HG02884 (cell line): ENCODE results near the gene YTHDF1.

Source experiments
- ATAC-seq: cut with Tn5 transposase; IDR thresholded peaks from one replicate; pipeline ENCODE4 v1.9.1; 2021; ENCODE audit warnings: mild to moderate bottlenecking, moderate library complexity; ENCODE audit not compliant: unreplicated experiment

The YTHDF1 gene

GRCh38 chr20:63175038-63175895, 40.7 kb downstream of the YTHDF1 start:
- no peak for ATAC-seq

DNA sequence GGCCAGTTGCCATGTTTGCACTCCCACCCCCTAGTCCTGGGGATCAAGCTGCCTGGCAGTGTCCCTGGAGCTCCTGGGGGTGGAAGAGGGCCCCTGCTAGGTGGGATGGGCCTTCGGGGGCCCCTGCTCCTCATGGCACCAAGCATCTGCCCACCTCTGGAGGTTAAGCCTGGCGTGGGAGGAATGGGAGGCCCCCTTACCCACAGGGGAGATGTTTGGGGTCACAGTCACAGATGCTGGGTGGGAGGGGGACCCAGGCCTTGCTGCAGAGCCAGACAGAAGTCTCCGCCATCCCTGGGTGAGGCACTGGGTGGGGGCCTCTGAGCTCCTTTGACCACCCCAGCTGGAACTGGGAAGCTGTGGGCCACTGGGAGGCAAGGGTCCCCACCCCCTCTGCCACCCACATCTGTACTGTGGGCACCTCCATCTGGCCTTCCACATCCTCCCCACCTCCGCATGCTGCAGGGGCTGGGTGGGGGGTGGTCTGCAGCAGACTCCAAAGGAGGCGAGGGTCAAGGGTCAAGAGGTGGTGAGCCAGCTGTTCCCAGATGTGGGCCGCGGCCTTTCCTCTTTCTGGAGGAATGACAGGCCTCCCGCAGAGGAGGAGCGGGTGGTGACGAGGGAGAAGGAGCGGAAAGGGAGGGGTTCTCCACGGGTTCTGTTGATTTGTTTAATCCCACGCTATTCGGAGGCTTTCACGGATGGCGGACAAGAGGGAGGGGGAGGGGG, 41.5 kb downstream of the YTHDF1 start:
- ATAC-seq = no peak

DNA sequence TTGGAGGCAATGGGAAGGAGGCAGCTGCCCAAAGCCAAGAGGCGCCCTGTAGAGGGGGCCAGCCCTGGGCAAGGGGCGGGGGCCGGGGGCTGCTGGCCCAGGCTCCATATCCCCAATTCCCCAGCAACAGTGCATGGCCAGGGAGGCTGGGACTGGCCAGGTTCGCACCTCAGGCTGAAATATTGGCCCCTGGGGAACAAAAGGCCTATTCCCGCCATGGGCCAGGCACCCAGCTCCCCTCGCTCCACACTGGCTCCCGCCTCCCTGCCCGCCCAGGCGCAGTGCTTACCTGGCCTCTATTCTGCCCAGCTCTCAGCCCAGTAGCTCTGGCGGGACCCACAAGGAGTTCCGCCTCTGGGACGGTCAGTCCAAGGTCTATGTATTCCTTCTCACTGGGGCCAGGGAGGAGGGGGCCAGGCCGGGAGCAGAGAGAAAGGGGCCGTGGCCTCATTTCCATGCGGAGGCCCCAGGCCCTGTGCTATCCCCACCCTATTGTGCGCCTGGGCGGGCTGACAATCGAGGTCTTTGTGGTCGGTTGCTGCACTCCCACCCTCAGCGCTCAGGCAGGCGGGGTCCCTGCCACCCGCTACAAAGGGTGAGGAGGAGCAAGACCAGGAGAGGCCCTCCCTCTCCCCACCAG, 42.3 kb downstream of the YTHDF1 start:
- no peak for ATAC-seq

DNA sequence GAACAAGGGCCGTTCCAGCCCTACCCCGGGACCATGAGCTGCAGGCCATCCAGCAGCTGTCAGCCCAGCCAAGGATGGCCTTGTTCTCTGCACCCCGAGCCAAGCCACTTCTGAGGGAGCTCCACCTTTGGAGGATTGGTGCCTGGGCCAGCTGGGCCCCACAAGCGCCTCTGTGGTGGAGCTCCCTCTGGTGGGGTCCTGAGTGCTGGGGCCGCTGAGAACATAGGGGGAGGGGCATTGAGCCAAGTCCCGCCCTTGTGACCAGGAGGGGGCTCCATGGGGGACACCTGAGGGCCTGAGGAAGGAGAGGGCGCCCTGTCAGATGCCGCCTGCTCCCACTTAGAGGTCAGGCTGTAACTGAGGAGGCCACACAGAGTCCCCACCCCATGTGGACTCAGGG, 43.2 kb downstream of the YTHDF1 start:
- ATAC-seq = no peak

DNA sequence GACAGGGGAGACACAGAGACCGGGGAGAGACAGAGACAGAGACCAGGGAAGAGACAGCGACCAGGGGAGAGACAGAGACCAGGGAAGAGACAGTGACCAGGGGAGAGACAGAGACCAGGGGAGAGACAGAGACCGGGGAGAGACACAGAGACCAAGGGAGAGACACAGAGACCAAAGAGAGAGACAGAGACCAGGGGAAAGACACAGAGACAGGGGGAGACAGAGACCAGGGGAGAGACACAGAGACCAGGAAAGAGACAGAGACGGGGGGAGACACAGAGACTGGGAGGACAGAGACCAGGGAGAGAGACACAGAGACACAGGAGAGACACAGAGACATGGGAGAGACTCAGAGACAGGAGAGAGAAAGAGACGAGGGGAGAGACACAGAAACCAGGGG, 43.9 kb downstream of the YTHDF1 start:
- no peak for ATAC-seq

- no peak for ATAC-seq
Measured at GRCh38 chr20:63169681-63170080, 46.2 kb downstream of the YTHDF1 start.

DNA sequence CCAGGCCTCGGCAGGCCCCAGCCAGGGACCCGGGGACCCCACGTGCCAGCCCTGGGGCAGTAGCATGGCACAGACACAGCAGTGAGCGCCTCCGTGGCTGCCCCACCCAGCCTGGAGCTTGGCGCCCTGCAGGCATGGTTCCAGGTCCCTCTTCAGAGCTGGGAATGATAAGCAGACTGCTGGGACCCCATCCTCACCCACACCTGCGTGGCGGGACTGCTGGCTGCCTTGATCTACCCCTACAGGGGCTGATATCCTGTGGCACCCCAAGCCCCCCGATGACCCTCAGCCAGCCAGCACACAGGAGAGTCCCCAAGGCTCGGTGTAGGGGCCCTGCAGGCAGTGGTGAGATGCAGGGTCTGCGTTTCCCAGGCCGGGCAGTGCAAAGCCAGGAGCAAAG, 47.1 kb downstream of the YTHDF1 start:
- ATAC-seq = no peak

DNA sequence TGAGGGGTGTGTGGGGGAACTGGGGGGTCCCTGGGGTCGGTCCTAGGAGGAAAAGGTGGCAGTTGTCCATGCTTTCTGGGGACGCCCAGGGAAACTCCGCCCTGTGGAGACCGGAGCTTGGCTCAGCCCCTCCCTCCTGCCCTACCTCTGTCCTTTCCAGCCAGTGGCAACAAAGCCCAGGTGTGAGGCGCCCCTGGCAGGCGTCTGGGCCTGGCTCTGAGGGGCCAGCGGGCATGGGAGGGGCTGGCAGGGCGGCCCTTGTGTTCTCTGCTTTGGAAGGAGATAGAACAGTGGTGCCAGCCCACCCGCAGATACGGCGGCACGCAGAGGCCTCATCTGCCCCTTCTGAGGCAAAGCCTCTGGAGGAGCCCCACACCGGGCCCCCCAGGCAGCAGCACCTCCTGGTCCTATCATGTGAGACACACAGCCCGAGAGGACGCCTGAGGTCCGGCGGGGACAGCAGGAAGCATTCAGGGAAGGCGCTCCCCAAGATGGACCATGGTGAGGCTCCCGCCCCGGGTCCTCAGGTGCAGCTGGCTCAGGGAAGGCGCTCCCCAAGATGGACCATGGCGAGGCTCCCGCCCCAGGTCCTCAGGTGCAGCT, 47.9 kb downstream of the YTHDF1 start:
- ATAC-seq = no peak

DNA sequence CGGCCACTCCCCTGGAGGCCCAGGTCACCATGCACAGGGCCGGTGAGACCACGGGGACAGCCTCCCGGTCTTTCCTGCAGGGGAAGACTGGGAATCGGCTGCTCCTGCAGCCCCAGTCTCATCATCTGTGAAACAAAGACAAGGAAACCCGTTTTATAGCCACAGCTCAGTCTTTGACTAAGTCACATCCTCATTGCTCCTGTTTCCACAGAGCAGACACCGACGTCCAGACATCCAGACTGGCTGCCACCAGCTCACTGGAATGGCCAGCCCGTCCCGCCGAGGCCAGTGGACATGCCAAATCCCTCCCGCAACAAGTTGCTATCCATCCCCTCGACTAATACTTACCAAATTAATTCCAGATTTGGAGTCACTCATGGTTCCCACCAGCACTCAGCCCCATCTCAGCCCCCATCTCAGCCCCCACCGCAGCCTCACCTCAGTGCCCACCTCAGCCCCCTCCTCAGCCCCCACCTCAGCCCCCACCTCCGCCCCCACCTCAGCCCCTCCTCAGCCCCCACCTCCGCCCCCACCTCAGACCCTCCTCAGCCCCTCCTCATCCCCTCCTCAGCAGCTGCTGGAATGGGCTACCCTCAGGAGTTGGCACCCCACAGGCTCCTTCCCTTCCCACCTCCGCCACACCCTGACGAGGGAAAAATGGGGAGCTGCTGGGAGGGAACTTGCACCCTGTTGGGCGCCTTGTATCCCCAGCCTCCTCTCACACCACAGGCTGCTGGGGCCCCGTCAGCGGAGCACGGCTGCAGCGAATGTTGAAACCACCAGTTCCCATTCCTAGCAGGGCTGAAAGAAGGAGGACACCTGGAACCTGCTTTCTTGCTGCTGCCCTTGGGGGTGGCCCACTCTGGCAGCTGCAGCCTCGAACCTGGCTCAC, 48.7 kb downstream of the YTHDF1 start:
- no peak for ATAC-seq

DNA sequence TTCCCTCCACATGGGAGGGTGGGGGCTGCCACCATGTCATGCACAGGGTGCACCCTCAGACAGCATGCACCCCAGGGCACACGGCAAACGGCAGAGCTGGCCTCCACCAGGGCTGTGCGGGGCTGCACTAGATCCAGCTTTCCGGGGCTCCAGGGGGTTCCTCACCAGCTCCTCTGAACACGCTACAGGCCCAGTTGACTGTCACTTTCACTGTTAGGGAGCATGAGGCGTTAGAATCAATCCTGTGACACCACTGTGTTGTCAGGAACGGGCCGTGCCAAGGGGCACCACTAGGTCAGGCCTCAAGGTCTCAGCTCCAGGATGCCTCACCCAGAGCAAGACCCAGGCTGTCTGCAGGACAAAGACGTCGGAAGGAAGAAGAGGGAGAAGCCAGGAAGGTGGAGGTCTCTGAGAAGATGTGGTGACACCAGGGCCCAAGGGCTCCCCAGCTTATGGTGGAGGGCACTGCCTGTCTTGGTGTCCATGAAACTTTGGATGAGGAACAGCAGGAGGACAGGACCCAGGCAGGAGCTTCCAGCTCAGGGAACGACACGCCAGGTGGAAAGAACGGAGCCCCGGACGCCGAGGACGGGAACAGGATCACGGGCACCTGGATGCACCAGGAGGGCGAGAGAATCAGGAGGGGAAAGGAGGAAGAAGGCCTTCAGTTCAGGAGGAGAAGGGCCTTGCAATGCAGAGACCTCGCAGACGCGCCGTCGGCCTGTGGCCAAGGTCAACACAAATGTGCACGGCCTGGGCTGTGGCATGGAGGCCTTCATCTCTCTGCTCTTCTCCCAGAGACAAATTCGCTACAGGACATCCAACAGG, 49.5 kb downstream of the YTHDF1 start:
- no peak for ATAC-seq

- no peak for ATAC-seq
Measured at GRCh38 chr20:63165356-63166192, 50.4 kb downstream of the YTHDF1 start.

GRCh38 chr20:63164484-63165355, 51.2 kb downstream of the YTHDF1 start:
- no peak for ATAC-seq

DNA sequence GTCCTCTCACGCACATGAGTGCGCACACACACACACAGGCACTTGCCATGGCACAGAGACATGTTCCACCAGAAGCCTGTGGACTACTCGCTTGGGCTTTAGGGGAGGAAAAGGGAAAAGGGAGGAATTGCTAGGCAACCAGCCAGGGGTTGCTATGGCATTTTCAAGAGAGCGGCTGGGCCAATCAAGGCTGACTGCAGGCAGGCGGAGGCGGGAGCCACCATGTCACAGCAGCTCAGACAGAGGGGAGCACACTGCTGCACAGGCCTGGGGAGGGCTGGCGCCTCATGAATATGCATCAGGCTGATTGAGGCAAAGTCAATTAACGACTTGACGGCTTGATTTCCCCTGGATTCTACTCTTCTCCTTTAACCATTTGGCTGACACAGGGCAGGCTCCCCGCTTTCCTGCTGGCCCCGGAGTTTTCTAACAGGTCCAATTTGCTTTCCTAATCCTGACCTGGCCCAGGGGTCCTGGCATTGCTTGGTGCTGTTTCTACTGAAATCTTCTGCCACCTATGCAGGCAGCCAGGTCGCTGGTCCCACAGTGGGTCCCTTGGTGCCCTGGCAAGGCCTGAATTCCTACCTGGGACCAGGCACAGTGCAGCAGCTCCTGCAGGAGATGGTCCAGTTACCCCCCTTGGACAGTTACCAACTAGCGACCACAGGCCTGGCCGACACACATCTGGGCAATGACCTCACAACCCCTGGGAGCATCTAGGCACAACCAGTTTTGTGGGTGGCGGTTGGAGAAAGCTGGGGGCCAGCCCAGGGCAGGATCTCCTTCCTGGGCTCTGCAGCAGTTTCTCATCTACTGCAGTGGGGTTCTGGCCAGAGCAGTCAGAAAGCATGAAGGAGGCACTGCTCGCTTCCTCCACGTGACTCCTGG, 52.1 kb downstream of the YTHDF1 start:
- ATAC-seq = no peak

- ATAC-seq = no peak
Measured at GRCh38 chr20:63163171-63163570, 52.8 kb downstream of the YTHDF1 start.

DNA sequence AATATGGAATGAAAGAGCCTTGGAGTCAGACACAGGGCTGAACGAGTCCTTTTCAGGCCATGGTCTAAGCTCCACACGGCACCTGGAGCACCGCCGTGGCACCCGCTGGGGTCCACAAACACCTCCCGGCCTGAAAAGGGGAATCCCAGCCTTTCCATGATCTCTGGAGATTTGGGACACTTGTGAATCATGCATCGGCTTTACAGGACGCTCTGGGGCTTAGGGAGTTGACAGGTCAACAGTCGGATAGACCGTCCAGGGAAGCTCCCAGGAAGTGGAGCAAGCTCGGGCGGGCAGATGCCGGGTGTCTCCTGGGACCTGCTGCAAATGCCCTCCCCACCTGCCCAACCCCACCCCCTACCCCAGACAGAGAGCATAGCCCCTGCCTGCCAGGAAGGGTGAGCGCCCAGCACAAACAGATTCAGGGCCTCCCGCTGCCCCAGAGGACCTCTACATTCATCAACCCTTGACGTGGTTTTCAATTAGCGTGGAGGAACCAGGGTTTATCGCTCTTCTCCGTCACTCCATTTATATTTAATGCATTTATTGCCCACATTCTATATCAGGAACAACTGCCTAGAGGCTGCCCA, 53.6 kb downstream of the YTHDF1 start:
- ATAC-seq = no peak

DNA sequence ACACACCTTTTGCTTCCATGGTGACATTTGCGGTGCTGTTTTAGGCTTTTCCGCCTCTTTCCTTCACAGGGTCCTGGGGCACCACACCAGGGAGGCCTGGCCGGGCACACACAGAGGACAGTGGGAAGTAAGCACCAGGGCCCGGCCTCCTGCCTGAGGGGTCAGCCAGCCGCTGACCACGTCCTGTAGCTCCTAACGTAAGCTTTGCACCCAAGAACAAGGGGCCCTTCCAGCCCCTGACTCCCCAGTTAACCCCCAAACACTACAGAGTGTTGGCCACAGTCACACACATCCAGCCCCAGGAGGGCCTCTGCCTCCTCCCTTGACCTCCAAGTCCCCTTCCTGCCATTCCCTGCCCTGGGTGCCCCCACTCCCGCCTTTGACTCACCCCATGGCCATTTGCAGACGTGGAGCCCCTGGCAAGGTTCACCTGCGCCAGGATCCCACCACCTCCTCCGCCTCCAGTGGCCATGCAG, 54.7 kb downstream of the YTHDF1 start:
- ATAC-seq = no peak
